ENCODE measurements around the gene TAF9. TPM values are rescaled to one million over a fixed set of nuclear protein-coding genes. Genes with fewer than 3 reads are reported as not detected.
A peak's percentile ranks its signal among the peaks of the same experiment; 100 is the strongest.

Gene TAF9
- total and polyA plus RNA-seq, 2 of the 13 experiments (the other 11 are each of a cell fraction or from before 2014, with no cell fraction given): 113 to 218 TPM

DNA sequence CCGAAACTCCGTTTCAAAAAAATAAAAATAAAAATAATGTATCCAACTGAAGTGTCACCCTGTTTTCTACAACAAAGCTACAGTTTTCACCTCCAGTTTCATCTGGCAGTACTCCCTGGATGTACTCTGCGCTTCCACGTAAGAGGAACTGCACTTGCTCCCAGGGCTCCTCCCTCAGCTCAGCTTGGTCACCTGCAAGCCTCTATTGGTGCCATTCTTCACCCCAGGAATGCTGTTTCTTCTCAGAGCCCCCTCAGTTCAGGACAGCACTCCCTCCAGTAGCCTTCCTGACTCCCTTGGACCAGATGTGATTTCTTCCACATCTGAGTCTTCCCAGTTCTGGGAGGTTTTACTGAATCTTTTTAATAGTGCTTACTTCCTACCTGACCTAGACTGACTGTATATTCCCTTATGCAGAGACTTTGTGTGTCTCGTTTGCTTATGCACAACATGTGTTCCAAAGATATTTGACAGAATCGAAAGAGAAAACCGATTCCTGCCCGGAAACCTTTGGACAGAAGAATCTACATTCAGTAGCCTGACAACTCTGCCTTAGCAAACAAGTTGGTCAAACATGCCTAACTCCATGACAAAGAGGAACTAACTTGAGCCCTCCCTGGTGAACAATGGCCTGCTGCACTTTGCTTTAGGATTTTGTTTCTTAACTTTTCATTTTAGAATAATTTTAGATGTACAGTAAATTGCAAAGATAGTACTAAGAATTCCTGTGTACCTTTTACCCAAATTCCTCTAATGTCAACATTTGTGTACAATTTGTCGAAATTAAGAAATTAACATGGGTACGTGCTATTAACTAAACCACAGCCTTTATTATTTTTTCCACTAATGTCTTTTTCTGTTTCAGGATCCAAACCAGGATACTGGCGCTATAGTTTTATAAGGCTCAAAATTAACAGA lies 37.5 kb downstream of the TAF9 start (continued):
- TF ChIP-seq FOXP4 (CRISPR knock-in tag; IDR thresholded peaks at IDR 0.05) (no peak), SMC3 (IDR thresholded peaks at IDR 0.05; ENCODE audit: low read length) (no peak), PRMT3 (CRISPR knock-in tag; IDR thresholded peaks at IDR 0.05; ENCODE audit: borderline replicate concordance, low read depth) (no peak), CENPX (CRISPR knock-in tag; IDR thresholded peaks at IDR 0.05) (no peak), LCORL (IDR thresholded peaks at IDR 0.05) (no peak), LCORL (CRISPR knock-in tag; IDR thresholded peaks at IDR 0.05) (no peak; the same call in 1 of the 2 replicates), HOXA7 (CRISPR knock-in tag; IDR thresholded peaks at IDR 0.05) (no peak), MIER3 (CRISPR knock-in tag; IDR thresholded peaks at IDR 0.05; ENCODE audit: borderline replicate concordance) (no peak), PAF1 (CRISPR knock-in tag; IDR thresholded peaks at IDR 0.05) (no peak), ZNF598 (CRISPR knock-in tag; IDR thresholded peaks at IDR 0.05; ENCODE audit: borderline replicate concordance) (no peak), U2AF1 (optimal IDR thresholded peaks at IDR 0.05; ENCODE audit: low read depth, low read length) (no peak), ZFP36 (IDR thresholded peaks at IDR 0.05; ENCODE audit: borderline replicate concordance, low read depth, low read length, partially characterized antibody) (no peak), ZNF691 (CRISPR knock-in tag; IDR thresholded peaks at IDR 0.05; ENCODE audit: borderline replicate concordance, low read depth) (no peak), SYNCRIP (IDR thresholded peaks at IDR 0.05; ENCODE audit: insufficient read depth, low read depth, low read length) (no peak), SCMH1 (CRISPR knock-in tag; IDR thresholded peaks at IDR 0.05; ENCODE audit: borderline replicate concordance) (no peak), ZSCAN22 (CRISPR knock-in tag; IDR thresholded peaks at IDR 0.05) (no peak), ZMYM2 (CRISPR knock-in tag; IDR thresholded peaks at IDR 0.05) (no peak), ZNF331 (CRISPR knock-in tag; IDR thresholded peaks at IDR 0.05) (peak; percentile 45; the same call in 1 of the 2 replicates), ZSCAN30 (CRISPR knock-in tag; IDR thresholded peaks at IDR 0.05) (no peak), MYNN (CRISPR knock-in tag; IDR thresholded peaks at IDR 0.05; ENCODE audit: low read depth) (no peak), ZFX (CRISPR knock-in tag; IDR thresholded peaks at IDR 0.05; ENCODE audit: low read depth) (no peak), HNRNPH1 (optimal IDR thresholded peaks at IDR 0.05; ENCODE audit: low read depth, low read length) (no peak), AKAP8 (CRISPR knock-in tag; IDR thresholded peaks at IDR 0.05) (no peak), CBFB (CRISPR knock-in tag; IDR thresholded peaks at IDR 0.05) (no peak), ZNF3 (CRISPR knock-in tag; IDR thresholded peaks at IDR 0.05) (no peak), ZSCAN29 (CRISPR knock-in tag; conservative IDR thresholded peaks at IDR 0.05) (no peak), RXRB (CRISPR knock-in tag; IDR thresholded peaks at IDR 0.05; ENCODE audit: borderline replicate concordance) (no peak)
- TF ChIP-seq, protein P1, sequence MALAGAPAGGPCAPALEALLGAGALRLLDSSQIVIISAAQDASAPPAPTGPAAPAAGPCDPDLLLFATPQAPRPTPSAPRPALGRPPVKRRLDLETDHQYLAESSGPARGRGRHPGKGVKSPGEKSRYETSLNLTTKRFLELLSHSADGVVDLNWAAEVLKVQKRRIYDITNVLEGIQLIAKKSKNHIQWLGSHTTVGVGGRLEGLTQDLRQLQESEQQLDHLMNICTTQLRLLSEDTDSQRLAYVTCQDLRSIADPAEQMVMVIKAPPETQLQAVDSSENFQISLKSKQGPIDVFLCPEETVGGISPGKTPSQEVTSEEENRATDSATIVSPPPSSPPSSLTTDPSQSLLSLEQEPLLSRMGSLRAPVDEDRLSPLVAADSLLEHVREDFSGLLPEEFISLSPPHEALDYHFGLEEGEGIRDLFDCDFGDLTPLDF (CRISPR knock-in tag; IDR thresholded peaks at IDR 0.05): no peak
